NCI-H524 treated with DMSO at 0.1 percent for 48 hours (cell line): ENCODE data around the gene BTBD6.
"Not testable (repeated sequence)": the region's sequence is repeated elsewhere in the genome, so short reads cannot be mapped to it uniquely, and the experiment has no call there.

Experiments used
- DNase-seq: peaks from one replicate; lab custom pipeline; 2025; lab: John Stamatoyannopoulos, UW

BTBD6 gene

DNA sequence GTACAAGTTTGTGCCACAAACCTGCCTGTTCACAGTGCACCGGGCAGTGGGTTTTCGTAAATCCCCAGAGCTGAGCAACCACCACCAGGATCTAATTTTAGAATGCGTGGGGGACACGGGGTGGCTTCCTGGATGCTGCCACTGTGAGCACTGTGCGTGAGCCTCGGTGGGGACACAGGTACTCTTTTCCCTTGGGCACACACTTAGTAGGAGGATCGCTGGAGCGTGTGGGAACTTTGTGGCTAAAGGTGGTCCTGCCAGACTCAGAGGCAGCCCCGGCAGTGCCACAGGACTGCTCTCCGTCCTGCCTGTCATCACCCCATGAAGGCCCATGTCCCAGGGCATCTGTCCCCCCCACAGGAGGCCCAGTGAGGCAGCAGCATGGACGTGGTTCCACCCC is 21.1 kb downstream of the BTBD6 start:
- no peak for DNase-seq

DNA sequence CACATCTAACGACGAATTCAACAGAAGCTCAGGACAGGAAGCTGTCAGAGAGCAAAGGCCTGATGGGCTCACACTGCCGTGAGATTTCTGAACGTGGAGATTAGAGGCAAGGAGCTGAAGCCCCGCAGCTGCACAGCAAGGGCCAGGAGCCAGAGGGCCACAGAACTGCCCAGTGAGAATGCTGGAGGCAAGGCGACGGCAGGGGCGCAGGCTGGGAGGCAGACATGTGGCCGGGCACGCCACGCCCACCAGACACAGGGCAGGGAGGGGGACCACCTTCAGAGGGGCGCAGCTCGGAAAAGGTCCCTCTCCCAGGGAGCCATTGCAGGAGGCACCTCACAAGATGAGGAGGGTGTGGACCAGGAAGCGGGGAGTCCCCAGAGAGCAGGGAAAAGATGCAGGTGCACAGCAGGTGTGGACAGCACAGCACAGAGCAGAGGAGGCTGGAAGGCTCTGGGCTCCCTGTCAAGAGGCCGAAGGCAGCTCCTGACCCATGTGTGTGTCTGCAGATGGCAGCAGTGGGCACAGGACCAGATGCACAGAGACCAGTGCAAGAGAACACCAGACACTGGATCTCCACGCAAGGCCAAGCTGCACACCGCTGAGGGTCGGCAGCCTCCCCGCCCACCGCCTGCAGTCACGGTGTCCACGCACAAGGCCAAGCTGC is 23.0 kb downstream of the BTBD6 start:
- no peak for DNase-seq

DNA sequence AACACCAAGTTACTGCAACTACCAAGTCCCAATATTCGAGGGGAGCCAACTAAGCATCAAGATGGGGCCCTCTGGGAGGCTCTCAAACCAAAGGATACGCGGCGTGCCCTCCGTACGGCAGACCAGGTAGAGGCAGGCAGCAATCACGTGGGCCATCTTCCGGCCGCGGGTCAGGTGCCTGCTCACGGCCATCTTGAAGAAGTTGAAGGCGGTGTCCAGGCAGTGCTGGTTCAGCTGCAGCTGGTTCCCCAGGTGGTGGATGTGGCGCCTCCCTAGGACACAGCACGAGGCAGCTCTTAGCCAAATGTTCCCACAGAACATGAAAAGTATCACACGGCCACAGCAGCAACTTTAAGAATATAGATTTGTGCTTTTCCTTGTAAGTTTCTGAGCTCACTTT is 24.3 kb downstream of the BTBD6 start:
- DNase-seq, result no peak

DNA sequence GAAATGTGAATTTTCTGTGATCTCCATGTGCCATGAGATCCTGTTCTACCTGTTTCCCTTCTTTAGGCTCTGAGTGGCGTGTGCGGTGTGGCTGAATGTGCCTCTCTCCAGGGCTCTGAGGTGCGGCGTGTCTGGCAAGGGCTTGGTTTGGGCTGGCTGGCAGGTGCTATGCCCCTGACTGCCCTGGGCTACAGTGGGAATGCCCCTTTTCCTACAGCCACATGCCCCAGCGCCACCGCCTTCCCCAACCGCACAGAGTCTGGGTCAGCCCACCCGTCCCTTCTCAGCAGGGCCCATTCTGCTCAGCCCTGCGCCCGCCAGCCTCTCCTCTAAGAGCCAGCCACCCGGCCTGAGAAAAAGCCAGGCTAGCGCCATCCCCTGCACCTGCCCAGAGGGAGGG is 24.7 kb downstream of the BTBD6 start:
- DNase-seq, result no peak

DNA sequence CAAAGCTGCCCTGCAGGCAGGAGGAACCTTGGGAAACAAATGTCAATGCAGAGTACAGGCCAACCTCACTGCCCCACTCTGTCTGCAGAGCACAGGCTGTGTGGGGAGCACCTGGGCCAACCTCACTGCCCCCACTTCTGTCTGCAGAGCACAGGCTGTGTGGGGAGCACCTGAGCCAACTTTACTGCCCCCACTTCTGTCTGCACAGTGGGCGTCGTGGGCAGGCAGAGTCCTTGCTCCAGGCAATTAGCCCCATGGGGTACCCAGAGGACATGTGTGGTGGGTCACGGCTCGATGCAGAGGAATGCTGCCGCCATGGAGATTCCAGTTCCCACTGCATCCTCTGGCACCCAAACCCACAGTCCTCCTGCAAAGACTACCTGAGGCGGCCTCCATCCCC is 26.3 kb downstream of the BTBD6 start:
- DNase-seq, result no peak

DNA sequence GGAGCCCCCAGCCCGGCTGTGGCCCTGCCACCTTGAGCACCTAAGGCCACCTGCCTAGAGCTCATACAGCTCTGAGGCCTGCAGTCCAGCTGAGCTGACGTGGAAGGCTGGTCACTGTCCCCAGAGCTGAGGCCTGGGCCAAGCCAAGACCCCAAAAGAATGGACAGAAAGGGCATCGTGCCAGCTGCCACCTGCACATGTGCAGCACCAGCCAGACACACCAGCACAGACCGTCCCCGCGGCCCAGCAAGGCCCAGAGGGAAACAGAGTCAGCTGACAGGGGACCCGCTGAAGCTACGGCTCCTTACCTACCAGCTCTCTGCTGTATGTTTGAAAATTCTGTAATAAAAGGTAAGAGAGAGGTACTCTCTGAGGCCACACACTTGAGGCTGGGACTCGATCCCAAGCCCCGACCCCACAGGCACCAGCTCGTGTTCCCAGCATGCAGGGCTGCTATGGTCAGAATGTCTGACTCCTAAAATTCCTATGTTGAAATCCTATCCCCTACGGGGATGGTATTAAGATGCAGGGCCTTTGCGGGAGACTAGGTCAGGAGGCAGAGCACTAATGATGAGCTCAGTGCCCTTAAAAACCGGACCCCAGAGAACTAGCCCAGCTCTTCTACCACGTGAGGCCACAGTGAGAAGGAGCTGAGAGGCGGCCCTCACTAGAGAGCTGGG is 27.1 kb downstream of the BTBD6 start:
- no peak for DNase-seq

DNA sequence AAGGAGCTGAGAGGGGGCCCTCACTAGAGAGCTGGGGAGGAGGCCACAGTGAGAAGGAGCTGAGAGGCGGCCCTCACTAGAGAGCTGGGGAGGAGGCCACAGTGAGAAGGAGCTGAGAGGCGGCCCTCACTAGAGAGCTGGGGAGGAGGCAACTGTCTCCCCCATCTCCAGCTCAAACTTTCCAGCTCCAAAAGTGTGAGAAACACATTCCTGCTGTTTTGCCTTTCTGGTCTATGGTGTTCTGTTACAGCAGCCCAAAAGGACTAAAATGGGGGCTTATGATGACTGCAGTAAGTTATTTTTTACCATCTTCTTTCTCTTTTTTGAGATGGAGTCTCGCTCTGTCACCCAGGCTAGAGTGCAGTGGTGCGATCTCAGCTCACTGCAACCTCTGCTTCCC is 29.1 kb downstream of the BTBD6 start:
- DNase-seq, result not testable (repeated sequence)

DNA sequence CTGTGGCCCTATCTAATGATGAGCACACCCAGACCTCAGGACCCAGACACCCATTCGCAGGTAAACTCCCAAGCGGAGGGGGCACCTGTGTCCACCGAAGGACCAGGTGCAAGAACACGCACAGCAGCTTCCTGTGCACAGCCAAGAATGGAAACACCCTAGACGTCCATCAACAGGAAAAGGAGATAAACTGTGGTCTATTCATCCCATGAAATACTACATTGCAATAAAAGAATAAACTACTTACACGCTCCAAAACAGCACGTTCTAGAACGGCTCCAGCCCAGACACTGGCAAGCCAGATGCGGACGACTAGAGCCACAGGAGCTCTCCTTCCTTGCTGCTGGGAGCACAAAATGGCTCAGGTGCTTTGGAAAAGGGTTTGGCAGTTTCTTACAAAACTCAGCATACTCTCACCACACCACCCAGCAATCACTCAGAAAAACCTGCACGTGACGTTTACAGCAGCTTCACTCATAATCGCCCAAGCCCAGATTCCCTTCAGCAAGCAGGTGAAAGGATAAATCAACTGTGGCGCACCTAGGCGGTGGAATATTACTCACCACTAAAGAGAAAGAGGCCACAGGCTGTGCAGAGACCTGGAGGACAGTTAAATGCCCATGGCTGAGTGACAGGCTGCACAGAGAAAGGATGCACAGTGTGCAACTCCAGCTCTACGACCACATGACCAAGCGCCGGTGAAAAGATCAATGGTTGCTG is 31.5 kb downstream of the BTBD6 start:
- no peak for DNase-seq

DNA sequence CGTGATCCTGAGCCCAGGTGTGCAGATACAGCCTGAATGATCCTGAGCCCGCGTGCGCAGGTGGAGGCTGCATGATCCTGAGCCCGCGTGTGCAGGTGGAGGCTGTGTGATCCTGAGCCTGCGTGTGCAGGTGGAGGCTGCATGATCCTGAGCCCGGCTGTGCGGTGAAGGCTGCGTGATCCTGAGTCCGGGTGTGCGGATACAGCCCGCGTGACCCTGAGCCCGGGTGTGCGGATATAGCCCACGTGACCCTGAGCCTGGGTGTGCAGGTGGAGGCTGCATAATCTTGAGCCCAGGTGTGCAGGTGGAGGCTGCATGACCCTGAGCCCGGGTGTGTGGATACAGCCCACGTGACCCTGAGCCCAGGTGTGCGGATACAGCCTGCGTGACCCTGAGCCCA is 32.2 kb downstream of the BTBD6 start:
- no peak for DNase-seq

DNA sequence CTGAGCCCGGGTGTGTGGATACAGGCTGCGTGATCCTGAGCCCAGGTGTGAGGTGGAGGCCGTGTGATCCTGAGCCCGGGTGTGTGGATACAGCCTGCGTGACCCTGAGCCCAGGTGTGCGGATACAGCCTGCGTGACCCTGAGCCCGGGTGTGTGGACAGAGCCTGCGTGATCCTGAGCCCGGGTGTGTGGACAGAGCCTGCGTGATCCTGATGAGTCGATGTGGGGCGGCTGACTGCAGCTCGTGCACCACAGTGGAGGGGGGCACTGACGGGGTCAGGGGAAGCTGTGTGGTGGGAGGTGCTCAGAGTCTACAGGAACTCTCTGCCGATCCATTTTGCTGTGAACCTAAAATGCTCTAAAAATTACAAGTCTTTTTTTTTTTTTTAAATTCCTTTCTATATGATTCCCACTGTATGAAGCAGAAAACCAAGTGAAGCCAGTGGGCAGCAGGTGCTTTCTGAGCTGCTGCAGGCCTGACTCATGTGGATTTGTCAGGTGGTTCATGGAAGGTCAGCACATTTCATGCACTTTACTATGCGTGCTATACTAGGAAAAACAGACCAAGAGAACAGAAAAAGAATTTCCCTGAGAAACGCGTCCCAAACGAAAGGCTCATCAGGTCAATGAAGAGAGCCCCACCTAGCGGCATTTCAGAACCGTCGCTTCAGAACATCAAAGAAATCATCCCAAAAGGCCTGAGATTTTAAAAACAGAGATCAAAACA is 33.2 kb downstream of the BTBD6 start:
- DNase-seq, result peak; percentile 8

DNA sequence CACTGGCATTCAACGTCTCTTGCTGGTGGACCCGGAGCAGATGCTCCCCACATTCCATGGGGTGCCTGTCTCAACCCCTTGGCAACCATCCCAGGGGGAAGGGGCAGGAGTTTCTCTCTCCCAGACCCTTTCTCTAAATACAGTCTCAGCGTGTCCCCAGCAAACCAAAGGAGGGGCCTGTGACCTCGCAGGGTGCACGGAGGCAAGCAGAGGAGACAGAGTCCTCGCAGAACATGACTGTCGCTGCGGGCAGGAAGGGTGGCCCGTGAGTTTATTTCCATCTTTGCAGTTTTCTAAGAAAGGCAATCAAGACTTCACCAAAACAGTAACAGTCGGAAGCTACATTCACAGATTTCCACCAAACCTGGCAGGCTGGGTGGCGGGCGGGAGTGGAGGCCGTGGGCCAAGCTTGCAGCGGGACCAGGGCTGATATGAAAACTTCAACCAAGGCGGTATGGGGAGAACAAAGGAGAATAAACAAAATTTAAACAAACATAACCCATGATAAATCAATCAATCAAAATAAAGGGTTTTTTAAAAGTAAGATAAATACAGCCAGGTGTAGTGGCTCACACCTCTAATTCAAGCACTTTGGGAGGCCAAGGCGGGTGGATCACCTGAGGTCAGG is 33.9 kb downstream of the BTBD6 start:
- no peak for DNase-seq

DNA sequence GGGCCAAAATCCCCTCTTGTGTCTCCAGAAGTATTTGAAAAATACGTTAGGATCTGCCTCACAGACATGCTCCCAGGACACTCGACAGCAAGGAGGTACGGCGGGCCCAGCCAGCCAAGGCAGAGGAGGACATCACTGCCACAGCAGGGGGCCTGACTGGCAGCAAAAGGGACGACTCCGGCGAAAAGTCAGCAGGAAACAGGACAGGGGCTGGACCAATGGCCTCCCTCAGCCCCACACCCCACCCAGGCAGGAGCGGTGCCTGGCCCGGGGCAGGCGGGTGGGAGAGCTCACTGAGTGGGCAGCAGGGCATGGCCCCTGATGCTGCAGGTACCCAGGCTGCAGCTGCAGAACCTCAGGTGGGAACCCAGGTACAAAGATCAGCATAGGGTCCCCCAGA is 34.7 kb downstream of the BTBD6 start:
- DNase-seq, result no peak

DNA sequence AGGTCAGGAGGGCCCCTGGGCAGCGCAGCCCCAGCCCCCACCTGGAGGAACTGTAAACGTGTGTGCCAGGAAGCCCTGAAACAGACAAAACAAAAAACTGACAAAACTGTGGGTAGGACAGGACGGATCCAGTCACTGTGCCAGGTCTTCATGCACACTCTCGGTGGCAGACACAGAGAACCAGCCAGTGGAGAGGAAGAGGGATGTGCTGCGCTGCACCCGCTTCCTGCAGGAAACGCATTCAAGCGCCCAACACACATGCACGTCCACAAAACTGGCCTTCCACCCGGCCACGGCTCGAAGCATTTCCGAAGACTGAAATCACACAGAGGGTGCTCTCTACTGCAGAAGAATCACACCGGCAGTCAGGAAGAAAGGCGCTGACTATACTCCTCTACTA is 35.6 kb downstream of the BTBD6 start:
- DNase-seq, result no peak

DNA sequence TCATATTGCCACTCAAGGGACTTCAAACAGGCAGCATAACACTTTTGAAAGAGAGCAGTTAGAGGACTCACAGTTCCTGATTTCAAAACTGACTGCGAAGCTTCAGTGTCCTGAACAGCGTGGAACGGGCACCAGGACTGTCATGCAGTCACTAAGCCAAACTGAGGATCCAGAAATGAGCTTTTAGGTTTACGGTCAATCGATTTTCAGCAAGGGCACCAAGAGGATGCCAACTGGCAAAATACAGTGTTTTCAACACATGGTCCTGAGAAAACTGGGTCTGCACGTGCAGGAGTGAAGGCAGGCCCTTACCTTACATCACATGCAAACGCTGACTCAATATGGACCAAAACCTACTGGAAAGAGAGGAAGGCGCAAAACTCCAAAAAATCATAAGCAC is 36.8 kb downstream of the BTBD6 start:
- no peak for DNase-seq

DNA sequence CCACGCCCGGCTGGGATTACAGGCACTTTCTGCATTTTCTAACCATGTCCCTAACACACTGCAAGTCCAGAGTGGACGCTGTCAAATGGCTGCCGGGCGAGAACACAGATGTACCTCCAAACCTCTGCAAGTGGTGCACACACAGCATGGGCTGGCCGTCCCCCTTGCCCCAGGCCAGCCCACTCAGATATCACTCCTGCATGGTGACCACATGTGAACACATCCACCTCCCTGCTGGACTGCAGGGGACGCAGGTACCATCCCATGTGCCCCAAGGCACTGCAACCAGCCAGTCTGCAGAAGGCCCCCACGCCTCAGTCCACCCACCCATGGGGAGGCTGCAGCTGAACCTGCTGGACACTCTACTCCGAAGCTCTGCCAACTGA is 38.4 kb downstream of the BTBD6 start:
- no peak for DNase-seq

DNA sequence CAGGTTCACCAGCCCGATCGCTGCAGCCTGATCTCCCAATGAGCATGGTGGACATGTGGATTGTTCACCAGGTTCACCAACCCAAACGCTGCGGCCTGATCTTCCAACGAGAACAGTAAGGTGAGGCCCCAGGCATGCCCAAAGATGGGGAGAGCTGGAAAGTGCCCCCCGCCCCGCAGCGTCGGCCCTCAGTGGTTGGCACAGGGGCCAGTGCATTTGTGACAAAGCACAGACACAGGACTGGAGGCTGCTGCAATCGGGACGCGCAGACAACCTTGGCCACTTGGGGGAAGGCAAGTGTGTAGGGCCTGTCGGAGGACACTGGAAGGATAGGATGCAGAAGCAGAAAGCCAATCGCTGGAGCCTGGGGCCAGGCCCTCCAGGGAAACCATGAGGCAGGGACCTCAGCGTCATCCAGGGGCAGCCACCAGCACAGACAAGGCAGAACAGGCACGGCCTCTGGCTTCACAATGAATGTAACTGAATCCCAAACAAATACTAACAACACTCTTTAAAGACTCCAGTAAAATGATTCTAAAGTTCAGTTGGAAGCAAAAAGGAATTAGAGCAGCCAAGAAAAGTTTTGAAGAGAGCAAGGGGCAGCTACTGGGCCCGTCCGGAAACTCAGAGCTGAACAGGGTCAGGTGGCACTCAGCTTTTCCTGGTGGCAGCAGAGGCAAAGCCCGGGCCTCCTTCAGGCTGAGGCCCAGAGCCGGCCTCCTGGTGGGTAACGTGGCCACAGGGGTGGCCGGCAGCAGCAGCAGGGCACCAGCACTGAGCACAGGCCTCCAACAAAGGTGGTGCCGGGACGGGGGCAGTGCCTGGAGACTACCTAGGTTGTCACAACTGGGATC is 39.1 kb downstream of the BTBD6 start:
- no peak for DNase-seq

DNA sequence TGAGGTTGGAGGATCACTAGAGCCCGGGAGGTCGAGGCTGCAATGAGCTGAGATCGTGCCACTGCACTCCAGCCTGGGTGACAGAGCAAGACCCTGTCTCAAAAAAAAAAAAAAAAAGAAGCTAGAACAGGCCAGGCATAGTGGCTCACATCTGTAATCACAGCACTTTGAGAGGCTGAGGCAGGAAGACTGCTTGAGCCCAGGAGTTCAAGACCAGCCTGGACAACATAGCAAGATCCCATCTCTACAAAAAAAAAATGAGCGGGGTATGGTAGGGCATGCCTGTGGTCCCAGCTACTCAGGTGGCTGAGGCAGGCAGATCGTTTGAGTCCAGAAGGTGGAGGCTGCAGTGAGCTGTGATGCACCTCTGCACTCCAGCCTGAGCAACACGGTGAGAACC is 40.6 kb downstream of the BTBD6 start:
- DNase-seq, result not testable (repeated sequence)

DNA sequence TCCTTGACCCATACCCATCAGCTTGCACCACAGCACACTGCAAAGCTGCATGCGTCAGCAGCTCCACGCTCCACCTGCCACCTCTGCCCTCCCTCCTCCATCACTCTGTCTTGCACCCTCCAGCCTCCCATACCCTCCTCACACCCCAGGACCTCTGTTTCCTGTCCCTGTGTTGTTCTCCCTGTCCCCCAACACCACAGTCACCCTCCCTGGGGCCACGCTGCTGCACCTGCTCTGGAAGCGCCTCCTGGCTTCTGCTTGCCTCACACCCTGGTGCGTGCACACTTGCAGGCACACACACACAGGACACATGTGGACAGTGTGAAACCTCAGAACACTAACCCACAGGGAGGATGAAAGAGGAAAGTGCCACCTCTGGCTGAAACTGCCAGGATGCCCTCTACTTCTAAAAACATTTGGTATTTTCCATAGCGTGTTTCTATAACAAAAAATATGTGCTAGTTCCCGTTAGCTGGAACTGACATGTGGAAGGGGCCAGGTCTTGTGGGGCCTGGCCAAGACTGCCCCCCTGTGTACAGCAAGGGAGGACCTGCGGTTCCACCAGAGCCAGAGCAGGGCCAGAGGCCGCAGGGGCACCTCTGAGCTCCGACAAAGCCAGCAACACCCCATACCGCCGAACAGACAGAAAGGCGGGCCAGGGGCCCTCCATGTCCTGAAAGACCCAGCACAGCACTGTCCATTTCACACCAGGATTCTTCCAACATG is 42.5 kb downstream of the BTBD6 start:
- DNase-seq, result no peak

DNA sequence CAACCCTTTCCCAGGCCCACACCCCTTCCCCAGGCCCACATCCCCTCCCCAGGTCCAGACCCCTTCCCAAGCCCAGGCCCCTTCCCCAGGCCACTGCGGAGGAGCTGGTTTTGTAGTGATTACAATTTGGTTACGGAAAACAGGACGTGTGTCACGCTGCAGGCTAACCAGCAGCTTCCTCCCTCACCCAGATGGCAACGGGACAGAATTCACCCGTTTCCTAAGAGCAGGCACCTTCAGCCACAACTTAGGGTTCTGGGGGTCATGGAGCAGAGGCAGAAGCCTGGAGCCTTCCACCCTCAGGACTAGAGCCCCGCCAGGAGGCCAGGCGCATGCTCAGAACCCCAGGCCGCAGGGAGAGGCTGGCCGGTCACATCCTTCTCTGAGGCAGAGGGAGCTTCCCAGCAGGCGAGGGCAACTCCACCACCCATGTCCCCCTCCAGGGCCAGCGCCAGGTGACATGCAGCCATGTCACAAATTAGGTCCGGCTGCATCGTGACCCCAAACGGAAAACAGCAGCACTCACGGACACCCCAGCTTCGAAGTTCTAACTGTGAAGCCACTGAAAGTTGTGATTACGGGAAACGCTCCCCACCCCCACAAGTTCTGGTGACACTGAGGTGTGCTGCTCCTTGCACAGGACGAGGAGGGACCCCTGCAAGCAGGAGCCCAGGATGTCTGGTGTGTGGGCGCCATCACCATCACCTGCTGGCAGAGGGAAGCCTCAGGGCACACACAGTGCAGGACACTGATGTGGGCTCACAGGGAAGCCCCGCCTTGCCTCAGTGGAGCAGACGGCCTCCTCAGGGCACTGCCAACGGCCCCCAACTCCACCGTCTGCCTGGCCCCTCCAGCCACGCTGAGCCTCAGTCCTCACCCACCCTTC is 44.7 kb downstream of the BTBD6 start:
- no peak for DNase-seq

DNA sequence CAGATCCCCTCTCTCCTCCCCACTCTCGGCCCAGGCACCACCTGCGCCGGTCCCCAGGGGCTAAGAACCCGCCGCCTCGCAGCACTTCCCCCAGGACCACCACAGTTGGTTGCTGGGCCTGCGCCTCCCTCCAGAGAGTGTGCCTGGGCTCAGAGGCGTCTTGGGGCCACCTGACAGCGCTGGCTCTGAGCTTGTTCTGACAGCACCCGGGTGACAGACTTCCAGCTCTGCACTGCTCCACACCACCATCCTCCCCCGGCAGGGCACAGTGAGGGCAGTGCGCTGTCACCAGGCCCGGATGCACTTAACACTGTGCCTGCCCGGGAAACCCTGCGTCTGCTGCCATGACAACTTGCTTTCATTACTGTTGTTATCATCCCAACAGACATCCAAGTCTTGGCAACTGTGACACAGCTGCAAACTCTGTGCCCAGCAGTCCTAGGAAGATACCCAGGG is 45.8 kb downstream of the BTBD6 start:
- DNase-seq, result no peak
